ENCODE data around the gene C1orf87.

GRCh38 chr1:60025552-60025951, 48.0 kb downstream of the C1orf87 start:
- TF ChIP-seq CTCF (IDR thresholded peaks at IDR 0.05) (no peak), EP300 (IDR thresholded peaks at IDR 0.05) (no peak)

Data from tibial nerve (tissue), 4 donors.